Measurements from ENCODE around the gene FAM228A. TPM values are rescaled to one million over a fixed set of nuclear protein-coding genes. Genes with fewer than 3 reads are reported as not detected.

FAM228A gene
- polyA plus RNA-seq, 1 donor from 2014 or later, result 2.6 TPM

DNA sequence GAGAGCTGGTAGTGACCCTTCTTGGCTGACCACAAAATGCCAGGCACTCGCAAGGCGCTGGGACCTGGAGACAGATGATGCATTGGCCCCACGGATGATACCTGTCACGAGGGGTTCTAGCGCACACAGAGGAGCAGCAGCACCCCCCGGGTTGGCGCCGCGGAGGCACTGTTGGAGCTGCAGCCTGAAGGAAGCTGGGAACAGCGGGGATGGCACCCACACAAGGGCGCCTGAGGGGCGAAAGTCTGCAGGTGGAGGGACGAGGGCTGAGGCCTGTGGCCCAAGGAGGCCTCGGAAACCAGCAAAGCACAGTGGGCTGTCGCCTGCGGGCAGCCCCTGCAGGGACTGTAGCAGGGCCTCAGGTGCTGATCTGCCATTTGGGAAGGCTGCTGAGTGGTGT, 33.6 kb downstream of the FAM228A start:
- Histone ChIP-seq H3K27ac (ENCODE audit: low read length) (no peak overlapping the region), H3K9me2 (ENCODE audit: insufficient read depth, low read length) (no peaks in the 10 kb centered on the region), H3K79me2 (replicated peaks; ENCODE audit: insufficient read depth, low read length) (no peaks in the 10 kb centered on the region), H3K4me3 (ENCODE audit: low read length) (no peak overlapping the region), H2AFZ (ENCODE audit: low read depth, low read length) (no peak overlapping the region), H3K9ac (ENCODE audit: low read length) (no peak overlapping the region), H3K36me3 (ENCODE audit: insufficient read depth, low read length) (no peaks in the 10 kb centered on the region), H3K27me3 (ENCODE audit: insufficient read depth, low read depth, low read length) (no peaks in the 10 kb centered on the region), H4K20me1 (ENCODE audit: insufficient read depth) (no peaks in the 10 kb centered on the region), H3K9me3 (ENCODE audit: low read length) (no peaks in the 10 kb centered on the region), H3K4me2 (ENCODE audit: low read length) (no peak overlapping the region), H3F3A (ENCODE audit: insufficient read depth, low read length, poor library complexity, severe bottlenecking) (no peaks in the 10 kb centered on the region)
- no peak for TF ChIP-seq POLR2AphosphoS5 (IDR thresholded peaks at IDR 0.05)
- no peak for TF ChIP-seq TAF1 (IDR thresholded peaks at IDR 0.05; ENCODE audit: low read depth)
- no peak for TF ChIP-seq RAD21 (conservative IDR thresholded peaks at IDR 0.05)
- TF ChIP-seq SMC3 (conservative IDR thresholded peaks at IDR 0.05; ENCODE audit: poor library complexity), result no peak
- TF ChIP-seq, protein P1, sequence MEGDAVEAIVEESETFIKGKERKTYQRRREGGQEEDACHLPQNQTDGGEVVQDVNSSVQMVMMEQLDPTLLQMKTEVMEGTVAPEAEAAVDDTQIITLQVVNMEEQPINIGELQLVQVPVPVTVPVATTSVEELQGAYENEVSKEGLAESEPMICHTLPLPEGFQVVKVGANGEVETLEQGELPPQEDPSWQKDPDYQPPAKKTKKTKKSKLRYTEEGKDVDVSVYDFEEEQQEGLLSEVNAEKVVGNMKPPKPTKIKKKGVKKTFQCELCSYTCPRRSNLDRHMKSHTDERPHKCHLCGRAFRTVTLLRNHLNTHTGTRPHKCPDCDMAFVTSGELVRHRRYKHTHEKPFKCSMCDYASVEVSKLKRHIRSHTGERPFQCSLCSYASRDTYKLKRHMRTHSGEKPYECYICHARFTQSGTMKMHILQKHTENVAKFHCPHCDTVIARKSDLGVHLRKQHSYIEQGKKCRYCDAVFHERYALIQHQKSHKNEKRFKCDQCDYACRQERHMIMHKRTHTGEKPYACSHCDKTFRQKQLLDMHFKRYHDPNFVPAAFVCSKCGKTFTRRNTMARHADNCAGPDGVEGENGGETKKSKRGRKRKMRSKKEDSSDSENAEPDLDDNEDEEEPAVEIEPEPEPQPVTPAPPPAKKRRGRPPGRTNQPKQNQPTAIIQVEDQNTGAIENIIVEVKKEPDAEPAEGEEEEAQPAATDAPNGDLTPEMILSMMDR (IDR thresholded peaks at IDR 0.05; ENCODE audit: poor library complexity, severe bottlenecking), result no peak
- TF ChIP-seq, protein P2, sequence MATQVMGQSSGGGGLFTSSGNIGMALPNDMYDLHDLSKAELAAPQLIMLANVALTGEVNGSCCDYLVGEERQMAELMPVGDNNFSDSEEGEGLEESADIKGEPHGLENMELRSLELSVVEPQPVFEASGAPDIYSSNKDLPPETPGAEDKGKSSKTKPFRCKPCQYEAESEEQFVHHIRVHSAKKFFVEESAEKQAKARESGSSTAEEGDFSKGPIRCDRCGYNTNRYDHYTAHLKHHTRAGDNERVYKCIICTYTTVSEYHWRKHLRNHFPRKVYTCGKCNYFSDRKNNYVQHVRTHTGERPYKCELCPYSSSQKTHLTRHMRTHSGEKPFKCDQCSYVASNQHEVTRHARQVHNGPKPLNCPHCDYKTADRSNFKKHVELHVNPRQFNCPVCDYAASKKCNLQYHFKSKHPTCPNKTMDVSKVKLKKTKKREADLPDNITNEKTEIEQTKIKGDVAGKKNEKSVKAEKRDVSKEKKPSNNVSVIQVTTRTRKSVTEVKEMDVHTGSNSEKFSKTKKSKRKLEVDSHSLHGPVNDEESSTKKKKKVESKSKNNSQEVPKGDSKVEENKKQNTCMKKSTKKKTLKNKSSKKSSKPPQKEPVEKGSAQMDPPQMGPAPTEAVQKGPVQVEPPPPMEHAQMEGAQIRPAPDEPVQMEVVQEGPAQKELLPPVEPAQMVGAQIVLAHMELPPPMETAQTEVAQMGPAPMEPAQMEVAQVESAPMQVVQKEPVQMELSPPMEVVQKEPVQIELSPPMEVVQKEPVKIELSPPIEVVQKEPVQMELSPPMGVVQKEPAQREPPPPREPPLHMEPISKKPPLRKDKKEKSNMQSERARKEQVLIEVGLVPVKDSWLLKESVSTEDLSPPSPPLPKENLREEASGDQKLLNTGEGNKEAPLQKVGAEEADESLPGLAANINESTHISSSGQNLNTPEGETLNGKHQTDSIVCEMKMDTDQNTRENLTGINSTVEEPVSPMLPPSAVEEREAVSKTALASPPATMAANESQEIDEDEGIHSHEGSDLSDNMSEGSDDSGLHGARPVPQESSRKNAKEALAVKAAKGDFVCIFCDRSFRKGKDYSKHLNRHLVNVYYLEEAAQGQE (IDR thresholded peaks at IDR 0.05; ENCODE audit: borderline replicate concordance), result no peak
- no peak for TF ChIP-seq MXI1 (conservative IDR thresholded peaks at IDR 0.05; ENCODE audit: poor library complexity, severe bottlenecking)
- no peak for TF ChIP-seq EP300 (conservative IDR thresholded peaks at IDR 0.05; ENCODE audit: poor library complexity, severe bottlenecking)
- TF ChIP-seq EZH2 (IDR thresholded peaks at IDR 0.05; ENCODE audit: borderline replicate concordance, insufficient read depth, low read length, poor library complexity, severe bottlenecking), result no peak

DNA sequence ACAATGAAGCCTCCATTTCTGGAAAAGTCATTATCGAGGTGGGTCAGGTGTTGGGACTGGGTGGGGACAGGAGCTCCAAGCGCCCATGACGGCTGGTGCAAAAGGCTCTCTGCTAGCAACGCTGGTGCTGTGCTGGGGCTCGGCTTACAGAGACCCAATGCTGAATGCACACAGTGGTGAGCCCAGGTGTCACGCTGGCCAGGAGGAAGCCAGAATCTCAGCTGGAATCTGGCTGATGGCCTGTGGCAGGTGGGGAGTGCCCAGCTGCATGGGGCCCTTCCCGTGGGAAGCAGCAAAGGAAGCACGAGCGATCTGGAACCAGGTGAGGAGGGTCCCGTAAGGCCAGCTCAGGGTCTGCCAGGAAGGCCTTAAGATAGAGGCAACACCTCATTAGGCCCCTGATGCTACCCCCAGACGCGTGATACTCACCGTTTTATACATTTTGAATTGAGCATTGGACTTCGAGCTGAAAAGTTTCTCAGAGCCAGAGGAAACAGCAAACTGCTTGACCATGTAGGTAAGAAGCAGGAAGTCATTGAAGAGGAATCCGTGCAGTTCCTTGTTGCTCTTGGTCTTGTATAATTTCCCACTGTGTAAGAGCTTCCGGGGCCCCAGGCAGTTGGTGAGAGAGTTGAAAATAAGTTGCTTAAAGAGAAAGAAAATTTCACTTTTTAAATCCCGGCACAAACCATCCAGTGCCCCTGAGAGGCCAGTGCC, 34.7 kb downstream of the FAM228A start:
- H3K36me3 ChIP-seq (ENCODE audit: insufficient read depth, low read length), result no peaks in the 10 kb centered on the region
- no peak overlapping the region for H3K4me3 ChIP-seq (ENCODE audit: low read length)
- no peaks in the 10 kb centered on the region for H3K27me3 ChIP-seq (ENCODE audit: insufficient read depth, low read depth, low read length)
- no peaks in the 10 kb centered on the region for H4K20me1 ChIP-seq (ENCODE audit: insufficient read depth)
- TF ChIP-seq TAF1 (IDR thresholded peaks at IDR 0.05; ENCODE audit: low read depth) (no peak), RAD21 (conservative IDR thresholded peaks at IDR 0.05) (no peak), POLR2AphosphoS5 (IDR thresholded peaks at IDR 0.05) (no peak), EP300 (conservative IDR thresholded peaks at IDR 0.05; ENCODE audit: poor library complexity, severe bottlenecking) (no peak), SMC3 (conservative IDR thresholded peaks at IDR 0.05; ENCODE audit: poor library complexity) (no peak), MXI1 (conservative IDR thresholded peaks at IDR 0.05; ENCODE audit: poor library complexity, severe bottlenecking) (no peak), EZH2 (IDR thresholded peaks at IDR 0.05; ENCODE audit: borderline replicate concordance, insufficient read depth, low read length, poor library complexity, severe bottlenecking) (no peak)
- TF ChIP-seq, protein P2 (IDR thresholded peaks at IDR 0.05; ENCODE audit: borderline replicate concordance), result no peak
- TF ChIP-seq, protein P1 (IDR thresholded peaks at IDR 0.05; ENCODE audit: poor library complexity, severe bottlenecking), result no peak
- no peak overlapping the region for H3K9ac ChIP-seq (ENCODE audit: low read length)
- H3K27ac ChIP-seq (ENCODE audit: low read length), result no peak overlapping the region
- H3K79me2 ChIP-seq (replicated peaks; ENCODE audit: insufficient read depth, low read length), result no peaks in the 10 kb centered on the region
- H2AFZ ChIP-seq (ENCODE audit: low read depth, low read length), result no peak overlapping the region
- no peaks in the 10 kb centered on the region for H3K9me3 ChIP-seq (ENCODE audit: low read length)
- H3K4me2 ChIP-seq (ENCODE audit: low read length), result no peak overlapping the region
- no peaks in the 10 kb centered on the region for H3F3A ChIP-seq (ENCODE audit: insufficient read depth, low read length, poor library complexity, severe bottlenecking)
- H3K9me2 ChIP-seq (ENCODE audit: insufficient read depth, low read length), result no peaks in the 10 kb centered on the region
